ENCODE measurements around the gene GBX2.

GRCh38 chr2:236137066-236137465 is 31.1 kb downstream of the GBX2 start:
- no peak for TF ChIP-seq CTCF (IDR thresholded peaks at IDR 0.05)
- TF ChIP-seq POLR2A (IDR thresholded peaks at IDR 0.05), result no peak
- no peak for TF ChIP-seq EP300 (IDR thresholded peaks at IDR 0.05)
